NCI-H1417 treated with DMSO at 0.1 percent for 48 hours (cell line): Measurements from ENCODE around the gene ATP8B4.

Experiments used
- DNase-seq: peaks from one replicate; lab custom pipeline; 2025; lab: John Stamatoyannopoulos, UW

Gene ATP8B4

DNA sequence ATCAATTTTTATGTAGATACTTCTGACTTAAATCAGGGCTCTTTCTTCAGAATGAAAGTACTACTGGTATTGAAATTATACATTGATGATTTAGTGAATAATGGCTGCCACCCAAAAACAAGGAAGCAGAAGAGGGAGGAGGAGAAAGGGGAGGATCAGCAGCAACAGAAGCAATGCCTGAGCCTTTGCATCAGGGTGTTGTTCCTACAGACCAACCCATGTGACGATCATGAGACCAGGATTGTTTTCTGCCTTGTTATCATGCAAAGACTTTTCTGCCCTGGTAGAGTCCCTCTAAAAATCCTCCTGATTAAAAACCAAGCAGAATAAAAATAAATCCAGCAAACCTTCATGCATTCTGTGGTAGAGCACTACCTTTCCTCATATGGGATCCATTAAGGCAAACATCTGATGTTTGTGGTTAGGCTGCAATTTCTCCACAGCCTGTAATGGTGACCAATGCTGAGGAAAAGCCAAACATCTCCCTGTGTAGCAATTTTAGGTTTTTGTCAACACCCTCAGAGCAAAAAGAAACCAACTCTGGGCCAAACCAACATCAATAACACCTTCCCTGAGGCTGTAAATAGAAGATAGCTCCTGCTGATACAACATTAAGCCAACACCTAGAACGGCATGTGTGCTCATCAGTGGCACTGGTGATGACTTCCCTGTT is 191.7 kb downstream of the ATP8B4 start:
- no peak for DNase-seq

DNA sequence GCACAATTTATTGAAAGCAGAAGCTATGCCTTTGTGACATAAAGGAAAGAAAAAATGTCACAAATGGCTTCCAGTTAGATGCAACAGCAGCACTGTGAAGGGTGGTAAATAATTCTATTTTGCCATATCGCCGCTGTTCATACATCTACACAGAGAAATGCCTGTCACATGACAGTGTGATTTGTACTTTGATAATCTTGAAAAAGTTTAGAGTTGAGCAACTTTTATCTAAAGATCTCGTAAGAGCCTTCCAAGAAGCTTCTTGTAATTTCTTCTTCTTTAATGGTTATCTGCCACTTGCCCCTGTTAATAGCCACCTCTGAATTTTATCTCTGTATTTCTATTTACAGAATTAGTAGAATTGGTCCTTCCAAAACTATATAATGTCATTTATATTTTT is 192.3 kb downstream of the ATP8B4 start:
- DNase-seq = no peak

DNA sequence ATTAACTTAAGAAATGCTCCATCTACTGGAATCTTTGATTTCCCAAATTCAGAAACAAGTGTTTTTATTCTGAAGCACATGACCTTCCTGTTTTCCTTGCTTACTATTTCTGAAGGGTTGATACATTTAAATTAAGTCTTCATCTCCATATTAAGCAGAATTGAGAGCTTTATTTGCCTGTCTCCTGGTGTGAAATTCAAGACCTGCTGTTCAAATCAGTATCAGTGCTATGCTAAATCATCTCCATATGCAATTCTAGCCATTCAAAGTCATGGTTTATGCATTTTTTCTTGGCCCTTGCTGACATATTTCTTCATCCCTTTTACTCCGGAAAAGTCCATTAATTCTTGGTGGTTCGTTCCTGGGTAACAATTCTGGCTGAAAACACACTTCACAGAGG is 195.4 kb downstream of the ATP8B4 start:
- no peak for DNase-seq

DNA sequence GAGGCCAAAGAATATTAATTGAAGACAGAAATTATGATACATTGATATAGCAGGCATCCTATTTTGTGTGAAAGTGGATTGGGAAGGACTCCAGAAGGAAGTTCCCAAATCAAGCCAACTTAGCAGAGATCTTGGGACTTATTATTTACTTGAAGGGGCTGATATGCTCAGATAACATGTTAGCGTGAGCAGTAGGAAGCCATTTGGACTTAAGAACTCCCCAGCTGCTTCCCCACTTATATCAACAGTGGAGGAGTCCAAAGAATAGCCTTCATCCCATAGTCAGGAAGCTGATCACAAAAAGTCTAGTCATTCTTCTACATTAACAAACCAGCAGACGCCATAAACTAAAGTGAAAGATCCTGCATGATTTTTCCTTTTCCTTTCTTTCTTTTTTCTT is 200.0 kb downstream of the ATP8B4 start:
- no peak for DNase-seq

DNA sequence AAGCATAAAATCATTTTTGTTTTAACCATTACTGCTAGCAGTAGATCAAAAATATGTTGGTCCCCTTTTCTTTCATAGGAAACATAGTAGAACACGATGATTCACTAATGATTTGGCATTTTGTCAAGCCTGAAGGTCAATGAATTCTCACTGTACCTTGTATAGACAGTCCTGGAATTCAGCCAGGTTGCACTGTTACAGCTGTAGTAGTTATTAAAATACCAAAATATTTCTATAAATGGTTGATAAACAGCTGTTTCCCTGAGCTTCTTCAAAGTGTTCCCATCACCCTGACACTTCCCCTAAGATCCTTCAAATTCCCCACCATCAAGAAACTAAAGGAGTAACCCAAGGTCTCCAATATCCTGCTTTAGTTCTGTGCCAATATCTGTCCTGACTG is 200.9 kb downstream of the ATP8B4 start:
- no peak for DNase-seq

DNA sequence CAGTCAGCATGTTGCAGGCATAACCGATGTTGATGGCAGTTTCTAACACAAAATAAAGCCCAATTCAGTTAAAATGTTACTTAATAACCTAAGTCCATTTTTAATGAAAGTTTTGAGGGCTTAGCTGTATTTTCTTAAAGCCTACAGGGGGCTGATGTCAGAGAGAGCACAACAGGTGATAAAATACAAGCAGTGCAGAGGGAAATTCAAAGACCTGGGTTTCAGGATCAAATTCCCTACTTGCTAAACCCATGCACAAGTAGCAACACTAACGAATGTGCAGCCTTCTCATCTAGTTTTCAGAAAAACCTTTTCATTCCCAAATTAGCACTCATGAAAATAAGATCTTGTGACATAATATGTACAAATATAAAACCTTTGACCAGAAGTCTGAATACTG is 202.0 kb downstream of the ATP8B4 start:
- DNase-seq = no peak

DNA sequence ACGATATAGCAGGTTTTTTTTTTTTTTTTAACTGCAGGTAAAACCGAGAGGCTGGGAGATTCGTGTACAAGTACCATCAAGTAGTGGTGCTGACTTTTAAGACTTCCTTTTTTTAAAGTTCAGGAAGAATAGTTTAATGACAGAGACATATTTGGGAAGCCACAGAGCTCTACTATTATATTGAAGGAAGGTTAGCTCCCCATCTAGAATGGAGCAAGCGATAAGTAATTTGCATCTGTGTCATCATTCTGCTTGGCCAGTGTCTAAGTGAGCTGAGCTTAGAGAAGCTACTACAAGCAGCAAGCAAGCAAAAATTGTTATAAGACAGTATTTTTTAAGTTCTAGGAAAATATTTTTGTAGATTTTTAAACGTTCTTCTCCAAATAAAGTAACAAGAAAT is 203.2 kb downstream of the ATP8B4 start:
- DNase-seq = no peak

DNA sequence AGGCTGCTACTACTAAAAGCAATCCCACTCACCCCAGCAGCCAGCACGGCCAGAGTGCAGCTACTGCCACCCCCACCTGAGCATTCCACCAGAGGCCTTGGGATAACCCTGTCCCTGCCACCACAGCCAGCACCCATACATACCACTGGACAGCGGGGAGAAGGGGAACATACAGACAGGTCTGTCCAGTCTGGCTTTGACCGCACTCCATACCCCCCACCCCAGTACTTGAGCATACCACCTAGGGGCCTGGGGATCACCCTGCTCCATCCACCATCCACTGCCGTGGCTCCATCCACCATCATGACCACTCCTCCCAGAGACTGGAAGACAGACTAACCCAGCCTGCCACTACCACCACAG is 210.1 kb downstream of the ATP8B4 start:
- DNase-seq = no peak

DNA sequence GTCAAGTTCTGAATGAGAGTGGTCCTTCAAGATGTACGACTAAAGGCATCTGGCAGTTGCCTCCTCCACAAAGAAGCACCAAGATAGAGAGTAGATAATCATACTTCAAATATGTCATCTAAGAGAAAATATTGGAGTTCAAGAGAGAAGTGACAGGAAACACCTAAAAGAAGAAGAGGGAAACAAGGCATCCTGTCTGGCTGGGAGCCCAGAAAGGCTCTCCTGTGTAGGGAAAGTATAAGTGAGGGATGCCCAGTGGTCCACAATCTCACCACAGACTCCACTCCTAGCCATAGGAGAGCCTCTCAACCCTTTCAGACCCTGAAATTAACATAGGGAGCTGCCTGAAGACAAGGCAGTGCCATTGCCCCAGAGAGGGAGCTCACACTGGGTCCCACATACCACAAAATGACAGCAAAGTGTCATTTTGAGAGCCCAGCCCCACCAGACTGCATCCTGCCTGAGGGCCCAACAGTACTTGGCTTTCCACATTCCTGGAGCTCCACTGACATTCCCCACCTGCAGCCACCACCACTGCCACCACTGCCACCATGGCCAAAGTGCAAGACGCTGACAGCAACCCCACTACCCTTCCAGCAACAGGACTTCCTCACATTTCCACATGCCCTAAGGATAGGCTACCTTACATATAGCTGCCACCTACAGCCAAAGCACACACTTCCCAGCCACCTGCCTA is 210.6 kb downstream of the ATP8B4 start:
- DNase-seq = no peak

DNA sequence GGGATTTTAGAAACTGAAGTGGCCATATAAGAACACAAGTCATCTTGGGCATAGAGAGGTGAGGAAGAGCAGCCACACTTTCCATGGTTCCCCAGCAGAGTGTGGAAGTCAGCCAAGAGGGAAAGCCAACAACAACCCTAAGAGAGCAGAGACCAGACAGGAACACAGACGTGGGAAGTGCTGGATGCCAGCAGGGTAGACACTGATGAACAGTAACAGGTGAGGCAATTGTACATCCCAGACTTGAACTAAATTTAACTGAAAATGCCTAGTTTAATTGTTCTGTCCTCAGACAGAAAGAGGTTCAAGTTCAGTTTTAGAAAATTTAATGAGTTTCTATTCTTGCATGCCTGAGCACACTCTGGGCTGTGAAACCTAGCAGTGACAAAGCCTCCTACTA is 212.1 kb downstream of the ATP8B4 start:
- DNase-seq = no peak

DNA sequence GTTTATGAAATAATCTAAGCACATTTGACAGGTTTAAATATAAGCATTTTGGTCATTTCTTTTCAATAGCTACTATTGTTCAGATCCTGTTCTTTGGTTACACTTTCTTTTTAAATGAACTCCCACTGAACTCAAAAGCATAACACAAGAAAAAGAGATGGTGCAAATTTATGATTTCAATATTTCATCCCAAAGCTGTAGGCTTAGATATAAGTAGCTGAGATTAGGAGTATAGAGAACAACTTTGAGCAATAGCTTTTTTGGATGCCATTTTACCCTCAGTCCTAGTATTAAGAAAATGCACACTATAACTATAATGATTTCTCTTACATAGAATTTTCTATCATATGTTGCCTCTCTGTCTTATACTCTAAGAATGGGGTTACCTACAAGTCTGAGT is 213.8 kb downstream of the ATP8B4 start:
- DNase-seq = no peak

DNA sequence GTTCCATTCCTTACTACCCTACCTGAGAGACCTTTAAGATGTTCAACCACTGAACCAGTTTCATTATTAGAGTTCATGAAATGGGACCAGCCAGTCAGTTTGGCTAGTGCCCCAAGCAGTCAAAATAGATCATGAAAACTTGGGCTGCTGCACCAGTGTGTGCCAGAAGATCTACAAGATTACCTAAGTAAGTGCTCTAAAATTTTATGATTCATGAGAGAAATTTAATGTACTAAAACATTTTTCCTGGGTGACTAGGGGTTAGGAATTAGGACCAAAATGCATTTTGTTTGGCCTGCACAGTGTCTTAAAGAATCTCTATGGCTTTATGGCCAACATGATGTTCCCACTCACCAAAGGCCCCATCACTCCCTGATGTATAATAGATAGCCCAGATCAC is 214.7 kb downstream of the ATP8B4 start:
- no peak for DNase-seq

DNA sequence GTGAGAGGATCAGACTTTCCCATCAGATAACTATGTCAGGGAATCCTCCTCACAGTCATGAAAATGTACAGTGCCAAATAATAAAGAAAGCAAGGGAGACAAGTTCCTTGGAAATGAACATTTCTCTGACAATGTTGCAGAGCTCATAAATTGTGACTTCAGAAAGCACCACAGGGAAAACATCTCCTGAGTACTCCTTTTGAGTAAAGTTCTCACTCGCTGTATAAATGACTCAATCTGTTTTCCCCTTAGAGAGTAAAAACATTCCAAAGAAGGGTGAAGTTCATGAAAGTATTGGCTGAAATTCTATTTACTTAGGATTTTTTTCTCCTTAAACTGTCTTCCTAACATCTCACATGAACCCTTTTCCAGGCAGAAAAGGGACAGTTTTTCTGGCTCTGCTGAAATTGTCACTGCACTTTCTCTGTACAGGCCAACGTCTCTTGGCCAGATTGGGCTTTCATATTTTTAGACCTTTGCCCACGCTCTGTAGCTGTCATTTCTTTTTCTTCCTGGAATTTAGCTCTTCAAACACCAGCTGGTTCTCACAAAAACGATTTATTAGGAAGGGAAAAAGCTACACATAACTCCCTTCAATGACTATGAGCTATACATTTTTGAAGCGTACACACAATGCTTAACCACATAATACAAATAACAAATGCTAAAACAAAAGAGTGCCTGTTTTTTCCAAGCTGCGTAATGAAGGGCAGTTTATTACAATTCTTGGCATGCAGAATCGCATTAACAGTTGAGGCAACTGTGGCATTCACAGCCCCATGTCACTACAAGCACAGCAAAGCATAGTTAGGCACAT is 216.1 kb downstream of the ATP8B4 start:
- no peak for DNase-seq

DNA sequence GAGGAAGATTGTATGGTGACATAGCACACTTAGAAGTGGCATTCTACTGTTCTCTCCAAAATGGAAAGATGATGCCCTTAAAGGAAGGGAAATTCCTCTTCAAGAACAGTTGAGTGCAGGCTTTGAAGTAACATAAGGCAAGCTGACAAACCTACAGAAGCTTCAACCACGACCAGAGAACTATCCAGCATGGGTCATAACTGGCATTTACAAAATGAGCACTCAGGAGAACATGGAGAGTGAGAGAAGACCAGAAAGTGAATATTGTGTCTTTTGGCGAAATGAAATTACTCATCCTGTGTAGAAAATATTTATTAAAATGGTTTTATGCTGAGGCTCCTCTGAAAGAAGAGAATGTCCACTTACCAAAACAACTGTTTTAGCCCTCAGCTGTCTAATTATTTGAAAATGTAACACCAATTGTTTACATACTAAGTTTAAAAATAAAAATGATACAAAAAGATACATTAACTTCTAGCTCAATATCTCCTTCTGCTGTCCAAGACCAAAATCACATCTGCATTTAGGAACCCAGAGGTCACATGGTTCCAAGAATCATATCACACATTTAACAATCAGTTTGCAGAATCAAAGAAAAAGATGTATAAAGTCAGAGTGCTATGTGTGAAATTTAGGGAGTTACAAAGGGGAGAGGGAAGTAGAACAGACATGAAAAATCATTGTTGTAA is 216.9 kb downstream of the ATP8B4 start:
- no peak for DNase-seq

DNA sequence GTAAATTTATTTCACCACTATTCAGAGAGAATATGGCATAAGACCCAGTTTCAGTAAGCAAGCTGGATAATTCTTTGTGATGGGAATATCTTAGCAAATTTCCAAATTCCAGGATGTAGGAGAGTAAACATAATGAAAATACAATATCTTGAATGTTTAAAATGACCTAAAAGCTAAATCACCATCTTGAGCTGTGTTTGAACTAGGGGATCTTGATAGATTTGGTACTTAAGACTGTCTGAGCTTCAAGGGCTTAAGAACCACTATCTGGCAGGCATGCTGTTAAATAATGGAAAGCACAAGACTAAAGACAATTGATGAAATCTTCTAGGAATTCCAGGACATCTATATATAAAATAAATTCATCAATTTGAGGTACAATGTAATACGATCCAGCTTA is 217.7 kb downstream of the ATP8B4 start:
- no peak for DNase-seq

DNA sequence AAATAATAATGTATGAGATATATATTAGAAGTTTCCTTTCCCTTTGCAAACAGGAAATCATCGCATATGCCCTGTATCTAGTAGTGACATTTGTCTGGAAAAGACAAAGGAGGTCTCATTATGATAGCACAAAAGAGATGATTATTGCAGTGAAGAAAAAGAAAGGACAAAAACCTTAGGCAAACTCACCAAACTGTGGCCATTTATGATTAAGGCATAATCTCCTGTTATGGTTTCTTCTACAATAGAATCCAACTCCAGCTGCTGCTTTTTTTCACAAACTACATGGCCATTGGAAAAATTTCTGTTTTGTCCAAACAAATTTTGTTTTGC is 218.2 kb downstream of the ATP8B4 start:
- no peak for DNase-seq

DNA sequence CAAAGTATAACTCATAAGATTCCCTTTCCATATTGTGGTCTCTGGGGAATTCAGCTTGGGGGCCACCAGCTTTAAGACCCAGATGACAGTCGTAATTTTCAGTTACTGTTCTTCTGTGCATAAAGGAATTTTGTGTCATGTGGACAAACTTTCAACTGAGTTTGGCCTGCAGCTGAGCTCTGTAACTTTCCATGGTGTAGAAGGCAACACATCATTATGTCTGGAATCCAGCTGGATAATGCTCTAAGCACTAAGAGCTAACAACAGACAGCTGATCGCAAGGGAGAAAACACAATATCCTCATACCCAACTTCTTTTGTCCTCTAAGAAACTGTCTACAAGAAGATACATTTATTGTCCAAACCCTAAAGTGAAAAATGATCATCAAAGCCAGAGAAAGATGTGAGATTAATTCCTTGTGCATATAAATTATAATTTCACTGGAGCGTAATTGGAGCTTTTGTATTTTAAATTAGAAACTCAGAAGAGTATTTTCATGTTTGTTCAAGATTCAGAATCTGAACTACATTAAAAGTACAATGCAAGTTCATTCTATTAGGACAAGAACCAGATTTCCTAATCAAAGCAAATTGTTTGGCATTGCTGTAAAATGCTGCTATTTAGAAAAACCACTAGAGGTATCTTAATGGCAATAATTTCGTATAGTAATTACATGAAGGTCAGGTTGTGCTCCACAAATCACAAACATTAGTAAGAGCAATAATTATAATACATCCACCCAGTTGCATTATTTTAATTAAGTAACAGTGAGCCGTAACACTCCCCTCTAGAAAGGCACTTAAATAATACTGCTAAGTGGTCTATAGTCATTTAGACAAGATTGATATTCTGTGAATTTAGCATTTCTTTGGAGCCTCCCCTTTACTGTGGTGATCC is 218.8 kb downstream of the ATP8B4 start:
- no peak for DNase-seq

DNA sequence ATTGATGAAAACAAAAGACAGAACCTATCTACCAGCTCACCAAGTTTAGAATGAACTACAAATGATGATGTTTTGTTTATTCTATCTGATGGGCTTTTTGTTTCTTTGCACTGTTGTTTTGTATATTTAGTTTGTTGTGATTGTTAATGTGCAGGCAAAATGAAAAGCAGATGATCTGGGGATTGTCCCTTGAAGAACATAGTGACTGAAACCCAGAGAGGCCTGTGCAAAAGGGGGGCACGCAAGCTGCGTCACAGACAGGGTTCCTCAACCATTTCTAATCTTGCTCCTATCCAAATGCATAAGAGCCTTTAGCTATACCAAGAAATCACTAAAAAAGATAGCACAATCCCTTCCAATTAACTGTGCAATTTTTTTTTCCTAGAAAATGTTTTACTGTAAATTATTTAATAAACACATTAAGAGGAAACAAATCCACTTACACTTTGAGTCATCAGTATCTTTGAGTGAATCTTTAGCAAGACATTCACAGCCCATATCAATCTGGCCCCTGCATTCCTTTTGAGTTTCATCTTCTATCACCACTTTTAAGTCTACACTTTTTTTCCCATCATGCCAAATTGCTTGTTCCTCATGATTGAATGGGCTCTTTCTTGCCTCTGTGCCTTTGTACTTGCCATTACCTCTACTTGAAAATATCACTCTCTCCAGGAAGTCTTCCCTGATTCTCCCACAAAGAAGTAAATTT is 220.3 kb downstream of the ATP8B4 start:
- DNase-seq = no peak

DNA sequence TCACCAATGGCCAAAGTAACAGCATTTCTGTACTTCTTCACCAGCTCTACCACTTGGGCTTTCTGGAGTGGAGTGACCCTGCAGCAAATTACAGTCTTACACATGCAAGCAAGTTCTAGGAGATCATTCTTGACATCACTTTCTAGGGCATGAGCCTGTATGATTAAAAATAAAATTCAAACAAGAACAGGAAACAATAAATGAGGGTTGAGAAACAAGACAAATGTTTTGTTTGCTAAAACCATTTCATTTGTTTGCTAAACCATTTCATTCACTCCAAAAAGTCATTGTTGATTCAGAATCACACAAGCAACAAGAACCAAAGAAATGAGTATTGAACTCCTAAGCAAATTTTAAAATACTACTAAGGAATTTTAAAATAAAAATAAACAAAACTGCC is 220.9 kb downstream of the ATP8B4 start:
- DNase-seq = no peak

DNA sequence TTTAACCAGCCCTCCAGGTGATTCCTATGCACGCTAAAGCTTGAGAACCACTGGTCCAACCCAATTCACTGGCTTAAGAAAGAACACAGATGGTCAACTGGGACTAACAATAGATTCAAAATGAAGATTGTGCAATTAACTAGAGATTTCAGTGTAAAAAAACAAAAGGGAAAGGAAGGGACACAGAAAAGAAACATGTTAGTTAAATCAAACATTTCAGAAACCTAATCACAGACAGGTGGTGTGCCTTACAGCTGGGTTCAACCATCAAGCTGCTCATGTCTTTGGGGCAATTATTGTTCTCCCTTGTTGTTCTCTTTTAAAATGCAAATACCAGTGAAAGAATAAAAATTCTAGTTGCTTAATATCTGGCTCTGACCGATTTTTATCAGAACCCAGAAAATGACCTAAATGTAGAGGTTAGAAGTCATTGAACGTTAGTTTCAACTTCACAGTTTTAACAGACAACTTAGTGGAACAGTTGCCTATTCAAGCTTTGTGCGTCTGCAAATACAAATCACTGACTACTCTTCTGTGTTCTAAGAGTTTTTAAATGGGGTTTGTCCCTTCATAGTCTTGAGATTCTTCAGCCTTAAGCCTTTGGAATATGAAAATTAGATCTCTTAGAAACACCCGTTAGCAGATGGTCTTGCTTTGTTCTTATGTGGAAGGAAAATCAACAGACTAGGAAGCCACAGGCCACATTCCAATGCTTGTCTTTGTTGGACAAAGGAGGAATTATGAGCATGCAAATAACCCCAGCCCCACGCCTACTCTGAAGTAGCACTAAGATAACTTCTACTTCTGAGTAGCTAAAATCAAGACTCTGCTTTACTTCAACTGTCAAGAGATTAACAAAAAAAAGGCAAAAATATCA is 223.4 kb downstream of the ATP8B4 start:
- DNase-seq = no peak
